Activated T-cell treated with anti-CD3 and anti-CD28 coated beads, Interleukin-2, amount 50 U/mL, for 4 hours (primary cell): ENCODE results near the gene NELL1. TPM values are rescaled to one million over a fixed set of nuclear protein-coding genes. Genes with fewer than 3 reads are reported as not detected.

Experiments used
- ATAC-seq, 2 donors: fragments of 200-7000 bp; cut with Tn5 transposase; one replicate each; pipeline ENCODE4 v1.10.0; 2021
- DNase-seq: peaks from one replicate; pipeline ENCODE4 v3.0.0-alpha.2; 2020
- H3K27me3 Mint-ChIP-seq: one replicate; pipeline ENCODE4 v1.8.0; 2021; ENCODE audit warnings: low read depth, mixed read lengths
- H3K36me3 Mint-ChIP-seq: one replicate; pipeline ENCODE4 v1.8.0; 2022; ENCODE audit warnings: mixed read lengths; ENCODE audit not compliant: insufficient read depth
- H3K4me1 Mint-ChIP-seq: one replicate; pipeline ENCODE4 v1.8.0; 2021; ENCODE audit warnings: low read depth, mixed read lengths
- H3K4me3 Mint-ChIP-seq: one replicate; pipeline ENCODE4 v1.8.0; 2021; ENCODE audit warnings: mild to moderate bottlenecking, moderate library complexity, mixed read lengths
- H3K9me3 Mint-ChIP-seq: one replicate; pipeline ENCODE4 v1.8.0; 2021; ENCODE audit warnings: mixed read lengths
- total RNA-seq, 3 donors: library from RNA; stranded (reverse); gene quantifications; one replicate each; pipeline ENCODE4 v1.2.1, GENCODE V29; 2021

NELL1 gene
- total RNA-seq, 3 donors from 2014 or later: not detected

GRCh38 chr11:20770414-20770946 lies 101.1 kb downstream of the NELL1 start:
- H3K27me3 Mint-ChIP-seq: no peaks in the 10 kb centered on the region
- no peak for ATAC-seq
- no peaks in the 10 kb centered on the region for H3K36me3 Mint-ChIP-seq
- no peak overlapping the region for H3K4me3 Mint-ChIP-seq
- DNase-seq: no peak
- no peaks in the 10 kb centered on the region for H3K4me1 Mint-ChIP-seq
- no peaks in the 10 kb centered on the region for H3K9me3 Mint-ChIP-seq

DNA sequence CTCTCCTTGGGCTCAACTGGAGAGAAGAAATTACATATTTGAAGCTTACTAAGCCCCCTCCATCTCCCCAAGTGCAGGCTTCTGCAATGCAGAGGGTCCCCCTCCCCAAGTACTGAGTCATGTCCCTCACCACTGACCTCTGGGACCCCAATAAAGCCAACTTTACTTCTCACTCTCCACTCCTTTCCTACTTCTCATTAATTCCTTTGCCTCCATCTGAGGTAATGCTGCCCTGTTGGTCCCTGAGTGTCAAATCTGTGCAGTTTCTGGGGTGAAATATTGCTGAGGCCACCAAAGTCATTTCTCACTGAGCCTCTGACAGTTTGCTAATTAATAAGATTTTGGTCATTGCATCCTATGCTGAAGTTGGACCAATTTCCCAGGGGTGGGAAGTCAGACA lies 101.6 kb downstream of the NELL1 start:
- Mint-ChIP-seq H3K4me3 (no peak overlapping the region), H3K27me3 (no peaks in the 10 kb centered on the region), H3K4me1 (no peaks in the 10 kb centered on the region), H3K9me3 (no peaks in the 10 kb centered on the region), H3K36me3 (no peaks in the 10 kb centered on the region)
- DNase-seq (no peak), ATAC-seq (no peak)

DNA sequence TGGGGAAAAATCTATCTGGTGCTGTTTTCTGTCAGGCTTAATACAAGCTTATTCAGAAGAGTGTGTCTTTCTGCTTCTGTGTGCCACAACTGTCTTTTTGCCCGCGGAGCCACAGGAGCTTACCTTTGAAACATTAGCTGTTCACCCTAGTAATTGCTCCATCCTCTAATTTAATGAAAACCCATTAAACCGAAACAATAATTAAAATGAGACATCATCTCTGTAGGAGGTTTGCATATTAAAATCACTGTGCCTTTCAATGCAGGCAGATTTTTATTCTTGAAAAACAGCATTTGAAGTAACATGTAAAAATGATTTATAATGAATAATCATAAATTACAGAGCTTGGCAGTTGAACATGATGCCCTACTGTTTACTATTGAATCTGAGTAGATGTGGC lies 102.3 kb downstream of the NELL1 start:
- Mint-ChIP-seq H3K4me1 (no peaks in the 10 kb centered on the region), H3K27me3 (no peaks in the 10 kb centered on the region), H3K36me3 (no peaks in the 10 kb centered on the region), H3K4me3 (no peak overlapping the region), H3K9me3 (no peaks in the 10 kb centered on the region)
- no peak for ATAC-seq
- no peak for DNase-seq

DNA sequence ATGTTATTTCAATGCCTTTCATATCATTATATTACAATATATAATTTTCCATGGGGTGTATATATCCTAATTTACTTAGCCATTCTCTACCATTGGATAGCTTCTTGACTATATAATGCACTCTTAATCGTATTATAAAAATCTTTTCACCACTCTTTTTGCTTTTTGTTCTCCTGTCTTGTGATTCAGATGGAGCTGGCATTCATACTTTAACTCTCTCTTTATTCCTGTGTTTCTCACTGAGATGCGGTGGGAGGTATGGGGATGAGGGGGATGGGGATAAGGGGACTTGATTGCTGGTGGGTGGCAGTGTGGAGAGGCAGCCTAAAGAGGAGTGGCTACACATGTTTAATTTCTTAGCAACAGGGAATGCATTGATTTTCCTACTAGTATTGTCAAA lies 105.9 kb downstream of the NELL1 start:
- ATAC-seq (no peak), DNase-seq (no peak)
- H3K9me3 Mint-ChIP-seq: no peaks in the 10 kb centered on the region
- H3K36me3 Mint-ChIP-seq: no peaks in the 10 kb centered on the region
- no peaks in the 10 kb centered on the region for H3K27me3 Mint-ChIP-seq
- no peaks in the 10 kb centered on the region for H3K4me1 Mint-ChIP-seq
- H3K4me3 Mint-ChIP-seq: no peak overlapping the region

DNA sequence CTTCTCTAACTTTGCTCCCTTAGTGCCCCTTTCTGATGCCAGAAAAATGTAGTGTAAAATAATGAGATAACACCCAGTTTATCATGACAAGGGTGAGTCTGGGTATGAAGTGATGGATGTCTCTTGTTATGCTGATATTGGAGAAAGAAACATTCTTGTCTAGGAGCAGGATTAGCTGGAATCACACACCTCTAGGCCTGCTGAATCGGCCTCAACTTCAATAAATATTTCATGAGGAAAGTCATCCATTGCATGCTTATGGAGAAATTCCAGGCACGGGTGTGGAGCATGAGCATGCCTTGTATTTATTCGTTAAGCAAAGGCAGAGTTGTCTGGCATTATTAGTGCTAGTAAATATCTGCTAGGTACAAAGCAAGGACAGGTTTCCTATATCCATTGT lies 113.4 kb downstream of the NELL1 start:
- no peaks in the 10 kb centered on the region for H3K4me1 Mint-ChIP-seq
- no peak for ATAC-seq
- H3K27me3 Mint-ChIP-seq: no peaks in the 10 kb centered on the region
- H3K36me3 Mint-ChIP-seq: no peaks in the 10 kb centered on the region
- no peak overlapping the region for H3K4me3 Mint-ChIP-seq
- no peak for DNase-seq
- peaks cover 7% of the 10 kb centered on the region for H3K9me3 Mint-ChIP-seq

GRCh38 chr11:20783220-20783619 lies 113.8 kb downstream of the NELL1 start:
- H3K9me3 Mint-ChIP-seq: peaks cover 7% of the 10 kb centered on the region
- no peak overlapping the region for H3K4me3 Mint-ChIP-seq
- H3K36me3 Mint-ChIP-seq: no peaks in the 10 kb centered on the region
- H3K4me1 Mint-ChIP-seq: no peaks in the 10 kb centered on the region
- ATAC-seq: no peak
- H3K27me3 Mint-ChIP-seq: no peaks in the 10 kb centered on the region
- no peak for DNase-seq

DNA sequence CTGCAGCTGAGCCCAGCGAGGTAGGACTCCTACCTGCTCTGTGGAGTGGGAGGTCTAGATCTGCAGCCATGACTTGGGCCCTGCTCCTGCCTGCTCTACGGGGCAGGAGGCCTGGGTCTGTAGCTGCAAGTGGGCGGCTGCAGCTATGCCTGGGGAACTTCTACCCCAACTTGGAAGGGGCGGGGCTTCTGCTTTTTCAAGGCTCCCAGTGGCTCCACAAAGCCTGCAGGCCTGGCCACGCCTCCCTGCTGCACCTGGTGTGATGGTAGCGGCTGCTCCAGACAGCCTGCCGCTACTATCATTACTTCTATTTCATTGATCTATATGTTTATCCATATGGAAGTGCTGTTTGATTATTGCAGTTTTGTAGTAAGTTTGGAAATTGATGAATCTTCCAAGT lies 121.2 kb downstream of the NELL1 start:
- no peak overlapping the region for H3K4me3 Mint-ChIP-seq
- DNase-seq (no peak), ATAC-seq (no peak)
- H3K36me3 Mint-ChIP-seq: no peaks in the 10 kb centered on the region
- no peaks in the 10 kb centered on the region for H3K4me1 Mint-ChIP-seq
- H3K9me3 Mint-ChIP-seq: no peaks in the 10 kb centered on the region
- H3K27me3 Mint-ChIP-seq: no peaks in the 10 kb centered on the region

GRCh38 chr11:20795005-20795404 lies 125.6 kb downstream of the NELL1 start:
- no peaks in the 10 kb centered on the region for H3K36me3 Mint-ChIP-seq
- H3K27me3 Mint-ChIP-seq: no peaks in the 10 kb centered on the region
- no peak for ATAC-seq

GRCh38 chr11:20808328-20808727 lies 138.9 kb downstream of the NELL1 start:
- Mint-ChIP-seq H3K27me3 (no peaks in the 10 kb centered on the region), H3K9me3 (peaks cover 28% of the 10 kb centered on the region)

More at GRCh38 chr11:20795005-20795404, 125.6 kb downstream of the NELL1 start:
- no peak for DNase-seq
- no peak overlapping the region for H3K4me3 Mint-ChIP-seq
- H3K4me1 Mint-ChIP-seq: no peaks in the 10 kb centered on the region
- peaks cover 12% of the 10 kb centered on the region for H3K9me3 Mint-ChIP-seq

DNA sequence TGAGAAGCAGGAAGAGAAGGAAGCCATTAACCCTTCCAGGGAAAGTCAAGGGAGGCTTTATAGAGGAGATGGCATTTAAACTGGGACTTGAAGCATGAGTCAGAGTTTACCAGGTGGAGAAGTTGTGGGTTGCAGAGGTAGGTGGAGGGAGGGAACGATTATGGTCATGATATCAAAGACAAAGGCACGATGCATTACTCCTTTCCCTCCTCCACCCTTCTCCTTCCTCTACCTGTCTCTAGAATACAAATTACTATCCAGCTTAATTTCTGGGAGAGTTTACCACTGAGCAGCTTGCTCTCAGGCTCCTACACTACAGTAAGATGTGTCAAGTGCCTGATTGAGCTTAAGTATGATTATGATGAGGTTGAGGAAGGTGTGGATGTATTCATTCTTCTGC lies 151.7 kb downstream of the NELL1 start:
- Mint-ChIP-seq H3K9me3 (peaks cover 17% of the 10 kb centered on the region), H3K36me3 (no peaks in the 10 kb centered on the region), H3K4me3 (no peak overlapping the region), H3K4me1 (no peaks in the 10 kb centered on the region), H3K27me3 (peaks cover 6% of the 10 kb centered on the region)
- ATAC-seq: no peak
- DNase-seq: no peak

More at GRCh38 chr11:20808328-20808727, 138.9 kb downstream of the NELL1 start:
- DNase-seq (no peak), ATAC-seq (no peak)
- Mint-ChIP-seq H3K36me3 (no peaks in the 10 kb centered on the region), H3K4me1 (no peaks in the 10 kb centered on the region), H3K4me3 (no peak overlapping the region)

DNA sequence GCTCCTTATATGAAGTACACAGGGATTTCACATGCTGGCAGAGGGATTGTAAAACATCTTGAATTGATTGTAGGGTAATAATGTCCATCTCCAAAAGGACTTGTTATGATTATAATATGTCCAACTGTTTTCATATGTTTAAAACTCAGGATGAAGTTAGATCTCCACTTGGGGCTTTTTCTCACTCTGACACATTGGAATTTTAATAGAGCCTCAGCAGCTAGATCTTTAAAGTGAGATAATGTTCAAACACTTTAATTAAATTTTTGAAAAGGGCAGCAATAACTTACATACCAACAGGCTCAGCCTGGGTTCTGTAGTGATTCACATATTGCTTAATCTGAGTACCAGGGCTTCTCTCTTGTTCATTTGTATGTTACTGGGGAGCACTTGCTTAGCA lies 152.1 kb downstream of the NELL1 start:
- no peak overlapping the region for H3K4me3 Mint-ChIP-seq

DNA sequence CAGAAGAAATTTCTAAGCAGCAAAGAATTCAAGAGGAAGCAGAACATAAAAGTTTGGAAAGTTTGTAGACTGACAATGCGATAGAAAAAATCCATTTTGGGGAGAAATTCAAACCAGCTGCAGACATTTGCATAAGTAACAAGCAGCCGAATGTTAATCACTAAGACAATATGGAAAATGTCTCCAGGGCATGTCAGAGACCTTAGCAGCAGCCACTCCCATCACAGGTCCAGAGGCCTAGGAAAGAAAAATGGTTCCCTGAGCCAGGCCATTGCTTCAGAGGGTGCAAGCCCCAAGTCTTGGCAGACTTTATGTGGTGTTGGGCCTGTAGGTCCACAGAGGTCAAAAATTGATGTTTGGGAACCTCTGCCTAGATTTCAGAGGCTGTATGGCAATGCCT lies 155.4 kb downstream of the NELL1 start:
- no peaks in the 10 kb centered on the region for H3K4me1 Mint-ChIP-seq
- DNase-seq: no peak
- peaks cover 6% of the 10 kb centered on the region for H3K27me3 Mint-ChIP-seq
- no peak for ATAC-seq
- no peaks in the 10 kb centered on the region for H3K36me3 Mint-ChIP-seq
- H3K9me3 Mint-ChIP-seq: peaks cover 11% of the 10 kb centered on the region
- no peak overlapping the region for H3K4me3 Mint-ChIP-seq

More for the DNA sequence above, 152.1 kb downstream of the NELL1 start:
- Mint-ChIP-seq H3K9me3 (peaks cover 17% of the 10 kb centered on the region), H3K36me3 (no peaks in the 10 kb centered on the region), H3K27me3 (peaks cover 6% of the 10 kb centered on the region), H3K4me1 (no peaks in the 10 kb centered on the region)
- ATAC-seq: no peak
- no peak for DNase-seq

GRCh38 chr11:20835561-20835960 lies 166.2 kb downstream of the NELL1 start:
- no peaks in the 10 kb centered on the region for H3K36me3 Mint-ChIP-seq
- H3K27me3 Mint-ChIP-seq: no peaks in the 10 kb centered on the region
- H3K9me3 Mint-ChIP-seq: no peaks in the 10 kb centered on the region
- no peaks in the 10 kb centered on the region for H3K4me1 Mint-ChIP-seq
- no peak overlapping the region for H3K4me3 Mint-ChIP-seq
- ATAC-seq (no peak), DNase-seq (no peak)

- Mint-ChIP-seq H3K36me3 (no peaks in the 10 kb centered on the region), H3K4me1 (no peaks in the 10 kb centered on the region), H3K27me3 (peaks cover 2% of the 10 kb centered on the region), H3K9me3 (no peaks in the 10 kb centered on the region), H3K4me3 (no peak overlapping the region)
- DNase-seq (no peak), ATAC-seq (no peak)
These were observed 169.8 kb downstream of the NELL1 start for GRCh38 chr11:20839231-20839630.

- H3K36me3 Mint-ChIP-seq: no peaks in the 10 kb centered on the region
- ATAC-seq (no peak), DNase-seq (no peak)
- no peak overlapping the region for H3K4me3 Mint-ChIP-seq
- H3K9me3 Mint-ChIP-seq: no peaks in the 10 kb centered on the region
- H3K27me3 Mint-ChIP-seq: peaks cover 4% of the 10 kb centered on the region
- no peaks in the 10 kb centered on the region for H3K4me1 Mint-ChIP-seq
These were observed 171.0 kb downstream of the NELL1 start for GRCh38 chr11:20840341-20840740.

GRCh38 chr11:20844216-20844615 lies 174.8 kb downstream of the NELL1 start:
- Mint-ChIP-seq H3K4me1 (no peaks in the 10 kb centered on the region), H3K36me3 (no peaks in the 10 kb centered on the region)

More at GRCh38 chr11:20844216-20844615, 174.8 kb downstream of the NELL1 start:
- Mint-ChIP-seq H3K27me3 (peaks cover 4% of the 10 kb centered on the region), H3K9me3 (no peaks in the 10 kb centered on the region), H3K4me3 (no peak overlapping the region)
- ATAC-seq (no peak), DNase-seq (no peak)
